Stimulated activated CD4-positive, alpha-beta T cell treated with anti-CD3 and anti-CD28 coated beads, Interleukin-1b, Interleukin-23, amount 100 ng/mL, for 1 hour (primary cell): Measurements from ENCODE around the gene PRKACG.

Experiments
- DNase-seq, 2 donors: peaks; one replicate each; pipeline ENCODE4 v3.0.0-alpha.2; 2020; ENCODE audit warnings: low read depth in 2 of 2

Gene PRKACG

GRCh38 chr9:68983522-68984424, 30.1 kb downstream of the PRKACG start:
- no peak for DNase-seq

GRCh38 chr9:68983008-68983411, 30.9 kb downstream of the PRKACG start:
- no peak for DNase-seq

- no peak for DNase-seq
Observed at GRCh38 chr9:68981789-68982188, 32.1 kb downstream of the PRKACG start.

GRCh38 chr9:68980341-68980914, 33.5 kb downstream of the PRKACG start:
- DNase-seq, result no peak

- DNase-seq, result no peak
Observed at GRCh38 chr9:68979538-68980314, 34.2 kb downstream of the PRKACG start.

- no peak for DNase-seq
Observed at GRCh38 chr9:68978501-68978900, 35.4 kb downstream of the PRKACG start.

GRCh38 chr9:68978066-68978465, 35.8 kb downstream of the PRKACG start:
- no peak for DNase-seq

- no peak for DNase-seq
Observed at GRCh38 chr9:68975365-68976043, 38.4 kb downstream of the PRKACG start.

- DNase-seq, result no peak
Observed at GRCh38 chr9:68974901-68975300, 39.0 kb downstream of the PRKACG start.

- DNase-seq, result no peak
Observed at GRCh38 chr9:68974431-68974830, 39.5 kb downstream of the PRKACG start.

- no peak for DNase-seq
Observed at GRCh38 chr9:68973619-68974018, 40.3 kb downstream of the PRKACG start.

- DNase-seq, result no peak
Observed at GRCh38 chr9:68970151-68970550, 43.8 kb downstream of the PRKACG start.

GRCh38 chr9:68969538-68969937, 44.4 kb downstream of the PRKACG start:
- DNase-seq, result no peak

GRCh38 chr9:68967800-68968199, 46.1 kb downstream of the PRKACG start:
- DNase-seq, result no peak

- no peak for DNase-seq
Observed at GRCh38 chr9:68966496-68966944, 47.4 kb downstream of the PRKACG start.

GRCh38 chr9:68964765-68965164, 49.1 kb downstream of the PRKACG start:
- DNase-seq, result no peak

GRCh38 chr9:68964102-68964541, 49.8 kb downstream of the PRKACG start:
- no peak for DNase-seq

GRCh38 chr9:68963416-68963815, 50.5 kb downstream of the PRKACG start:
- no peak for DNase-seq
